Fibroblast of skin of back (primary cell): Measurements from ENCODE around the gene TRAF3. TPM values are rescaled to one million over a fixed set of nuclear protein-coding genes. Genes with fewer than 3 reads are reported as not detected.

Source experiments
- DNase-seq: peaks from one replicate; pipeline ENCODE4 v3.0.0-alpha.2; 2013
- polyA plus RNA-seq, 2 experiments: library from polyadenylated mRNA; unstranded; fragments of 120-200 nt; gene quantifications; one replicate each; pipeline ENCODE4 v1.2.1, GENCODE V29; 2013; ENCODE audit not compliant: insufficient read length in 2 of 2

TRAF3 gene
- 16.0 TPM for polyA plus RNA-seq (2013, experiment 1 of 2; ENCODE audit: insufficient read length)
- 12.1 TPM for polyA plus RNA-seq (2013, experiment 2 of 2; ENCODE audit: insufficient read length)

DNA sequence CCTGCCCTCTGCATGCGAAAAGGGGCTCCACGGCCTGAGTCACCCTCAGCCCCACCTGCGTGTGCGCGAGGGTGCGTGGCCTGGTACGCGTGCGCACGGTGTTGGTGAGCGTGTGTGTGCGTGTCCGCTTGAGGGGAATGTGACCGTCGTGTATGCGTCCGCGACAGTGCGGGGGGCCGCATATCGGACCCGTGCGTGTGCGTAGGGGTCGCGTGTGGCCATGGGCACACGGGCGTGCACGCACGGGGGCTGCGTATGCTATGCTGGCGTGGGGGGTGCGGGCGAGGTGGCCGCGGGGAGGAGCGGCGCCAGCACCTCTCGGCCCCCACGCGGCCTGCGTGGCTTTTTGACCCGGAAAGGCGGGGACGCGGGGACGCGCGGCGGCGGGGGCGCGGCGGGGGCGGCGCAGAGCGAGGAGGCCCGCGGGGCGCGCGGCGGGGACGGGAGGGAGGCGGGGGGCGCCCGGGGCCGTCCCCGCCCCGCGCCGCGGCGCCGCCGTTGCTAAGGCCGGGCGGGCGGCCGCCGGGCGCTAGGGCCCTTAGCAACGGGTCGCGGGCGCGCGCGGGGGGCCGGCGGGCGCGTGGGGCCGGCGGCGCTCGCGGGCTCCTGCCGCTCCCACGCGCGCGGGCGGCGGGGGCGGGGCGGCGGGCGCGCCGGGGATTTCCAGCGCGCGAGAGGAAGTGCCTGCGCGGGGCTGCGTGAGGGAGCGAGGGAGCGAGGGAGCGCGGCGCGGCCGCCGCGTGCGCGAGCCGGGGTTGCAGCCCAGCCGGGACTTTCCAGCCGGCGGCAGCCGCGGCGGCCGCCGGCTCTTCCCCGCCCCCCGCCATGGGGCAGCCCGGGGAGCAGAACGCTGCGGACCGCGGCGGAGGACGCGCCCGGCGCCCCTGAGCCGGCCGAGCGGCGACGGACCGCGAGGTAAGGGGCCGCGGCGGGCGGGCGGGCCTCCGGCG, at the start of gene TRAF3:
Gene TRAF3 (plus strand): TSS at position 689 of the 950 bp plus-strand sequence. CDS start 92,753 bp downstream, outside the sequence.
- DNase-seq: peak; percentile 73

DNA sequence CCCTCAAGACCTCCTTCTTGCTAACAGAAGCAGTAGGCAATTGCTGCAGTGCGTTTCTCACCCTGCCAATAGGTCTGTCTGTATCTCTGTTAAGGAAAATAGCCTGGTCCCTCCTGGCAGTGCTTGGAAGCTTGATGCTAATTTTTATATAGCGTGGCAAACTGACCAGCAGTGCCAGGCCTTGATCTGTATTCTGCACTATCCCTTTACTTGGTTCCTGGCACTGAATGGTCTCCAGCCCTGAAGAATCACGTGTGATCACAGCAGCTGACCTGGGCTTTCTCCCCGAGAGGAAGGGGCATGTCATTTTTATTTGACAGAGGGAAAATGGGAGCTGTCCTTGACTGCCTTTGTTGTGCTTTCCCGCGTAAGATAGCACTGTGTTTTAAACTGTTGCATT, 48.7 kb upstream of the TRAF3 start:
- no peak for DNase-seq

- no peak for DNase-seq
These were observed 48.0 kb upstream of the TRAF3 start for GRCh38 chr14:102729268-102729667.

GRCh38 chr14:102729825-102730224, 47.4 kb upstream of the TRAF3 start:
- no peak for DNase-seq

DNA sequence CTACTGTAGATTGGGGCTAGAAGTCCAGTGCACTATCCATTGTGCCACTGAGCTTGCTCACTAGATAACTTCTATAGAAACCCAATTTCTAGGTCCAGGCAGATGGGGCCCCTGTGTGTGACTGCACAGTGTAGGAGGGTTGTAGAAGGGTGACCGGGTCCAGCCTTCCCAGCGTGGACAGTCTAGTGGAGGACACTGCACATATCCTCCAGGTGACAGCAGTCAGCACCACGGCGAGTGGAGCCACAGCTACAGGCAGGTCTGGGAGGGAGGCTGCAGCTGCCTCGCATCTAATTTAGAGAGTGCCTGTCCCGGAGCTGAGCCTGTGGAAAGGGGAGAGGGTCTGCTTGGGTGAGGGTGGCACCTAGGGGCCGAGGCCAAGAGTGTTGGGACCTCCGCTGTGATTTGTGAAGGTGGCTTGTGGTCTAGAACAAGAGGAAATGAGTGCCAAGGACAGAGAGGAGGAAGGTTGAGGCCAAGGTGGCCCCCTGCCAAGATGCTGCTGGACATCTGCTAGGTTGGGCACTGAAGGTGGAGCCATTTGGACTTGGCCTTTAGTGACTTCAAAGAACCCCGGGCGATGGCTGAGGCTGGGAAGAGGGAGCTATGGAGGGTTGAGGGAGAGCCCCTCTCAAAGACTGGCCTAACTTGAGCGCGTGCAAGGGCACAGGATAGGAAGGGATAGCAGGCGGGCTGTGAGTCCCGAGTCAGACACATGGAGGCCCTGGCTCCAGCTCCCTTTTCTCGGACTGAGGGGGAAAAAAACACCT, 46.0 kb upstream of the TRAF3 start:
- DNase-seq: no peak

DNA sequence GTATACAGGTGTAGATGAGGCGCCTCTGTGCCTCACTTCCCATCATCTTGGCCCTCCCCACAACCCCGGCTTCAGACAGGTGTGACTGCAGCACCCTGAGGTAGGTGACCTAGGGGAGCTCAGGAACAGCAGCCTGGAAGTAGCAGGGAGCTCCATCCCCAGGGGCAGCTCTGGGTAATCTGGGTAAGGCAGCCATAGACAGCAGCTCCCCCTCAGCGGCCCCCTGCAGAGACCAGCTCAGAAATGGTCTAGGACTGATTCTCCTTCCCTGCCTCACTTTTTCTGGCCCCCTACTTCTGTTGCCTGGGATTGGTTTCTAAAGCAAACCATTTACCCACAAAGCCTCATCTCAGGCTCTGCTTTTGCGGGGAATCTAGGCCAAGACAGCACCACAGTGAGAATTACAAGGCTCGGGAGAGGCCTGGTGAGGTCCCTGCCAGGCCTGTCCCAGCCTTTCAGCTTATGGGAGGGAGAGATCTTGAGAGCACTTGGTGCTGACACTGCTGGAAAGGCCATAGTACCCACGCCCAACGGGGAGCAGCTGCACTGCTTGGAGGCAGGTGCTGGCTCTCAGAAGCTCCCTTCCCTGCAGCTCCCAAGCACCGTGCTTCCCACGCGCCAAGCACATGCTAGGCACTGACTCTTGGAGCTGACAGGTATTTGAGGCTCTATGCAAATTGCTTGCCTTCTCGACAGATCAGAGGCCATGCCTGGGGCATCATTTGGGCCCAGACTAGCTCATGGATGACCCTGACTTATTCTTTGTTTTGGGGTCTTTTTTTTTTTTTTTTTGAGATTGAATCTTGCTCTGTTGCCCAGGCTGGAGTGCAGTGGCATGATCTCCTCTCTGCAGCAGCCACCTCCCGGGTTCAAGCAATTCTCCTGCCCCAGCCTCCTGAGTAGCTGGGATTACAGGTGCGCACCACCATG, 45.1 kb upstream of the TRAF3 start:
- no peak for DNase-seq

DNA sequence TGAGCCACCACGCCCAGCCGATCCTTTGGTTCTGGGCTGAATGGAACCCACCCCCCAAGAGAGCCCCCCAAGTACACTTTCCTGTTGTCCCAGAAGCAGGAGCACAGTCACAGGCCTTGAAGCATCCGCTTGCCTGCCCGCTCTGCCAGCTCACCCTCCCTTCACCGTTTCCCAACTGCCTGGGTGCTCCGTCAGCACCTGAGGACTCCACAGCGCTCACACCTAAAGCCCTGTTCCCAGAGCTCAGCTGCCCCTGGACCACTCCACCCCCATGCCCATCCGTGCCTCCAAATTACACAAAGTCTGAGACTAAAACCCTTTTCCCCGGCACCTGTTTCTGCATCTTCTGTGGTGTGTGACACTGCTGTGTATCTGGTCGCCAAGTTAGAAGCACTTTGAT, 44.3 kb upstream of the TRAF3 start:
- no peak for DNase-seq

GRCh38 chr14:102733326-102733725, 43.9 kb upstream of the TRAF3 start:
- no peak for DNase-seq

DNA sequence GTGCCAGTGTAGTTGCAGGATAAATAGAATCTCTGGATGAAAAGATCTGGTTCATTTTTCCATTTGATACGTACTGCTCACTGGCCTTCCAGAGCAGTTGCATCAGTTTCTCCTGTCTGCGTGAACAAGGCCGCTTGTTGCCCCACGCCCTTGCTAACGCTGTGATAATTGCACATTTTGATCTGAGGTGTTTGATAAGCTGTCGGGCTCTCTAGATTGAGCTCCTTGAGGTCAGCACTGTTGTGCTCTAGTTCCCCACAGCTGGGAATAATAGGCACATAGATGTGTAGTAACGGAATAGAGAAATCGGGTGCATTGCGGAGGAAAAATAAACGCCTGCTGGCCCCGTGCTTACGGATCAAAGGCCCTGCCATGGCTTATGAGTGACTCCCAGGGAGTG, 42.8 kb upstream of the TRAF3 start:
- no peak for DNase-seq

GRCh38 chr14:102736956-102737355, 40.3 kb upstream of the TRAF3 start:
- DNase-seq: no peak

DNA sequence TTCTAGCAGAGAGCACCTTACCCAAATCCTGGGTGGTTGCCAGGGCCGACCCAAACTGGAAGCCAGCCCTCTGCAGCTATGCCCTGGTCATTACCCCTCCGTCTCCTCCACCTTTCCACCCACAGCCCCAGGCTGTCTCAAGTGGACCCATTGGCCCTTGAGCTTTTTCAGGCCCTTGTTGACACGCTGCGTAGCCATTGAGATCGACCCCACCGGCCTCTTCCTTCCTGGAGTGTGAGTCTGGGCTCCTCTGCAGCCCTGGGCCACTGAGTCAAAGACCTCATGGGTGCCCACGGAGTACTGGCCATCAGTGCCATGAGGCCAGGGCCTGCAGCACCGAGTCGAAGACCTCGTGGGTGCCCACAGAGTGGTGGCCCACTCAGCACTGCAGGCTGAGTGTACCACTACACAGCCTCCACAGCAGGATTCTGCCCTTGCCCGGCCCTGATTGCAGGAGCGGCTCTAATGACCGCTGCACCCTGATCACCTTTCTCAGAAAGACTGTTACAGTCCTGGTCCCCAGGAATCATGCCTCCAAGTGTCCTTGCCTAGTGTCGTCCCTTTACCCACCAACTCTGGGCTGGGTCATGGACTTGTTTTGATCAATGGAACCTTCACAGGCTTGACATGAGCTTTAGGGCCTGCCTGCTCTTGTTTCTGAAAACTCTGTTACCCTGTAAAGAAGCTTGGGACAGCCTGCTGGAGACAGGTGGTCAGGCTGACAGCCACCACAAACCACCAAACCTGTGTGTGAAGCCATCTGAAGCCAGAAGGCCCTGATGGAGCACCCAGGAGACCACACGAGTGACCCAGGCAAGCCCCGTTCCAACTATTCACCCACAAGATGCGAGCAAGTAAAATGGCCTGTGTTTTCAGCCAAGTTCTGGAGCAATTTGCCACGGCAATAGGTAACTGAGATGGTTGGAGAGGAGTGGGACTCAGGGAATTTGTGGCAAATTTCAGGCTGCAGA, 39.6 kb upstream of the TRAF3 start:
- no peak for DNase-seq

- no peak for DNase-seq
These were observed 38.7 kb upstream of the TRAF3 start for GRCh38 chr14:102738373-102739189.

DNA sequence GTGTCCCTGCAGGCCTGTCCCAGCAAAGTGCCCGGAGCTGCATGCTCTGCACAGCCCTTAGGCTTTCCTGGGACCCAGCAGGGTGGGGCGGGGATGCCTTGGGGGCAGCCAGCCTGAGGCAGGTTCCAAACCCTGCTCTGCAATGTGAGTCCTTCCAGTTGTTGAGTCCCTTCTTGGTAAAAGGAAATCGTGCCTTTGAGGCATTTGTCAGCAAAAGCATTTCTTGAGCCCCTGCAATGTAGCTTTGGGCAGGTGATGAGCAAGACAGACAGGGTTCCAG, 38.1 kb upstream of the TRAF3 start:
- DNase-seq: no peak

DNA sequence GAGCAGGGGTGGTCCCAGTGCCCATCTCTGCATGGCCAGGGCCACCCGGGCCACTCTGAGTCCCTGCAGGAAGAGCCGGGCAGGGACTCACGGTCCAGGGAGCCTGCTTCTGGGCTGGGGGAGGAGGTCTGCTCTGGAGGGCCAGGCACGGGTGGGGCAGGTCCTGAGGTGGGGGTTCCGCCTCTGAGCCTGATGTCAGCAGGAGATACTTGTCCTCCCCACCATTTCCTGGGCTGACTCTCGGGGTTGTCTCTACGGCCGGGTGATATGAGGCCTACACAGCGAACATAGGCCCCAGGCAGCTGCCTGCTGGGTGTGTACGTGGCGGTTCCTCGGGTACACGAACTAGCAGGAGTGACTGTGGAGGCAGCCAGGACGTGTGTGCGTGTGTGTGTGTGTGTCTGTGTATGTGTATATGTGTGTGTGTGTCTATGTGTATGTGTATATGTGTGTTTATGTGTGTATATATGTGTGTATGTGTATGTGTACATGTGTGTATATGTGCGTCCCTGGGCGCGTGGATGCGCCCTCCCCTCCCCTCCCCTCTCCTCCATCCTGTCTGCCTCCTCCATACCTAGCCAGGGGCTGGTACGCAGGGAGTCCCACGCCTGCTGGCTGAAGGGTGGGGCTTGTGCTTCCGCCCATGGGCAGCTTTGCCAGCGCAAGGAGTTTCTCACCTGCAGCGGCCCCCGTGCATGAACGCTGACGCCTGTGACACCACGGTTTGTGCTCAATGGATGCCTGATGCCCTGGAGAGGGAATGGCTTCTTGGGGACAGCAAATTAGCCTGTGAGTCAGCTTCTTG, 30.4 kb upstream of the TRAF3 start:
- no peak for DNase-seq

- DNase-seq: no peak
These were observed 28.4 kb upstream of the TRAF3 start for GRCh38 chr14:102748806-102749205.

GRCh38 chr14:102749393-102750305, 27.6 kb upstream of the TRAF3 start:
- DNase-seq: no peak

- no peak for DNase-seq
These were observed 26.9 kb upstream of the TRAF3 start for GRCh38 chr14:102750376-102750775.

- DNase-seq: no peak
These were observed 26.2 kb upstream of the TRAF3 start for GRCh38 chr14:102751088-102751487.
